DMS153 treated with DMSO at 0.1 percent for 48 hours (cell line): ENCODE data around the gene ANKRD44.
"Not testable (repeated sequence)": the region's sequence is repeated elsewhere in the genome, so short reads cannot be mapped to it uniquely, and the experiment has no call there.

Source experiments
- DNase-seq: peaks from one replicate; lab custom pipeline; 2025; ENCODE audit not compliant: unreplicated experiment; lab: John Stamatoyannopoulos, UW

The ANKRD44 gene

GRCh38 chr2:197292619-197293018 is 18.0 kb downstream of the ANKRD44 start:
- DNase-seq: no peak

GRCh38 chr2:197287596-197287932 is 23.0 kb downstream of the ANKRD44 start:
- not testable (repeated sequence) for DNase-seq

GRCh38 chr2:197286805-197287595 is 23.6 kb downstream of the ANKRD44 start:
- DNase-seq: no peak

- DNase-seq: no peak
Measured at GRCh38 chr2:197285361-197285760, 25.2 kb downstream of the ANKRD44 start.

- DNase-seq: no peak
Measured at GRCh38 chr2:197284956-197285355, 25.6 kb downstream of the ANKRD44 start.

- DNase-seq: no peak
Measured at GRCh38 chr2:197281421-197281820, 29.2 kb downstream of the ANKRD44 start.

GRCh38 chr2:197280015-197280702 is 30.4 kb downstream of the ANKRD44 start:
- no peak for DNase-seq

GRCh38 chr2:197278799-197279763 is 31.5 kb downstream of the ANKRD44 start:
- DNase-seq: no peak

- no peak for DNase-seq
Measured at GRCh38 chr2:197277794-197278193, 32.8 kb downstream of the ANKRD44 start.

- DNase-seq: no peak
Measured at GRCh38 chr2:197276156-197276555, 34.4 kb downstream of the ANKRD44 start.

GRCh38 chr2:197274937-197275336 is 35.6 kb downstream of the ANKRD44 start:
- DNase-seq: no peak

- DNase-seq: no peak
Measured at GRCh38 chr2:197274349-197274748, 36.2 kb downstream of the ANKRD44 start.

GRCh38 chr2:197273485-197273884 is 37.1 kb downstream of the ANKRD44 start:
- peak; percentile 72 for DNase-seq

GRCh38 chr2:197270601-197271000 is 40.0 kb downstream of the ANKRD44 start:
- no peak for DNase-seq

- no peak for DNase-seq
Measured at GRCh38 chr2:197269815-197270214, 40.8 kb downstream of the ANKRD44 start.

- no peak for DNase-seq
Measured at GRCh38 chr2:197268786-197269584, 41.6 kb downstream of the ANKRD44 start.

- no peak for DNase-seq
Measured at GRCh38 chr2:197266477-197266876, 44.1 kb downstream of the ANKRD44 start.

- no peak for DNase-seq
Measured at GRCh38 chr2:197265924-197266323, 44.7 kb downstream of the ANKRD44 start.

GRCh38 chr2:197265036-197265435 is 45.5 kb downstream of the ANKRD44 start:
- DNase-seq: no peak

- DNase-seq: no peak
Measured at GRCh38 chr2:197264332-197264731, 46.2 kb downstream of the ANKRD44 start.

GRCh38 chr2:197263077-197263476 is 47.5 kb downstream of the ANKRD44 start:
- no peak for DNase-seq
